Activated CD4-positive, alpha-beta T cell treated with anti-CD3 and anti-CD28 coated beads, Interleukin-2, amount 50 U/mL, for 48 hours (primary cell): ENCODE measurements around the gene SRL.
"Not testable (repeated sequence)": the region's sequence is repeated elsewhere in the genome, so short reads cannot be mapped to it uniquely, and the experiment has no call there.

Experiments
- DNase-seq, 2 experiments: peaks; one replicate each; pipeline ENCODE4 v3.0.0-alpha.2; 2020

Gene SRL

DNA sequence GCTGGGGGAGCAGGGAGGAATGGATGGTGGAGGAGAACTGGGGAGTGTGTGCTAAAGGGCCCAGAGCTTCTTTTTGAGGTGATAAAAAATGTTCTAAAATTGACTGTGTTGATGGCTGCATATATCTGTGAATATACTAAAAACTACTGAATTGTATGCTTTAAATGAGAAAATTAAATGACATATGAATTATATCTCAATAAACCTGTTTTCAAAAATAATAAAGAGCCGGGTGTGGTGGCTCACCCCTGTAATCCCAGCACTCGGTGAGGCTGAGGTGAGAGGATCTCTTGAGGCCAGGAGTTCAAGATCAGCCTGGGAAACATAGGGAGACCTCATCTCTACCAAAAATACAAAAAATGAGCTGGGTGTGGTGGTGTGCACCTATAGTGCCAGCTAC is 16.8 kb downstream of the SRL start:
- no peak for DNase-seq

DNA sequence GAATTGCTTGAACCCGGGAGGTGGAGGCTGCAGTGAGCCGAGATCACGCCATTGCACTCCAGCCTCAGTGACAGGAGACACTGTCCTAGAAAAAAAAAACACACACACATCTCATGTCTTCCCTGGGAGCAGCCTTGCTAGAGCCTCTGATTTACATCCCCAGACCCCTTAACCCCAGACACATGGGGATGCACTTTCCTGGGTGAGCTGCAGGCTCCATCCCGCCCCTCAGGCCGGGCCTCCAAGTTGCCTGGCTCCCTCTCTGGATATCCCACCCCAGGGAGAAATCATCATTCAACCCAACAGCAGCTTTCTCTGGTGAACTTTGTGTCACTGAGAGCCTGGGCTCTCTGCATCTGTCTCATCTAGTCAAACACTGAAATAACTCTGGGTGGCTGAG is 21.5 kb downstream of the SRL start:
- no peak for DNase-seq

DNA sequence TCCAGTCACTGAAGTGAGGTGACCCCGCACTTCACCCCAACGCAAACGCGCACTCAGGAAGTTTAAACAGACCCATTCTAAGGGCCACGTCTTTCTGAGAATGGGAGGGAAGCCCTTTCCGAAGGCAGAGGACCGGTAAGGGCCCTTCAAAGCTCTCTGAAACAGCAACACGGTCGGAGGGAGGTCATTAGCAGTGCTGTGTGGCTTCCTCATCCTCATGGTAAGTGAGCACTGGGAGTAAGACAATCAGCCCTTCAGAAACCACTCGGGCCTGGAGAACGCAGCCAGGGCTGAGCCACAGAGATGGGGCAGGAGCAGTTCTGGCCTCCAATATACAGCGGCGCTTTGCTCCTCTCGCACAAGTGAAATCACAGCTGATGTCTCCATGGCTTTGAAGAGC is 23.7 kb downstream of the SRL start:
- no peak for DNase-seq

DNA sequence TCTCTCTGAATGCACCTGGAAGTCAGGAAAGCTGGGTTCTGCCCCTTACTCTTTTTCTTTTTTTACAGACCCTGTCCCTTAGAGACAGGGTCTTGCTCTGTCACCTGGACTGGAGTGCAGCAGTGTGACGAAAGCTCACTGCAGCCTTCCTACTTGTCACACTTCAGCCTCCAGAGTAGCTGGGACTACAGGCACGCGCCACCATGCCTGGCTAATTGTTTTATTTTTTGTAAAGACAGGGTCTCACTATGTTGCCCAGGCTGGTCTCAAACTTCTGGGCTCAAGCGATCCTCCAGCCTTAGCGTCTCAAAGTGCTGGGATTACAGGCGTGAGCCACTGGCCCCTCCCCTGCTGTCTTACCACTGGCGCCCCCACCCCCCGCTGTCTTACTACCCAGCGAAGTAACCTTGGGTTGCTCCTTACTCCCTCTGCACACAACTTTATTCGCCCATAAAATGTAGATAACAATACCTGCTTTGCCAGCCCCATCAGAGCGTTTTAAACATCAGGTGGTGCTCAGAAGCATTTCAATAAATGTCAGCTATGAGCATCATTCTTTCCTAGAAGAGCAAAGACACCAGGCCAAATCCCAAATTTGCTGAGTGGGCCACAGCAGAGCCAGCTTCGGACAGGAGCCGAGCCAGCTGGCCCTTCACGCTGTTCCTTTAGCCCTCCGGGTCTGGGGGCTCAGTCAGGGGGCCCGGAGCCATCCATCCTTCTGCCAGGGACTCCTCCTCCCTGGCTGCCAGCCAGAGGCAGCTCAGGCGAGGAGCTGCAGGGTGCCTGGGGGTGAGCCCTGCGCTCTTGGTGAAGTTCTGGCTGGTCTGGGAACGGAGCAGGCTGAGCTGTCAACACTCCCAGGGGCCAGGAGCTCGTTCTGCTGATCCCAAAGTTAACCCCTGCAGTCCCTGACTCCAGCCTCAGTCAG is 24.4 kb downstream of the SRL start:
- no peak for DNase-seq

DNA sequence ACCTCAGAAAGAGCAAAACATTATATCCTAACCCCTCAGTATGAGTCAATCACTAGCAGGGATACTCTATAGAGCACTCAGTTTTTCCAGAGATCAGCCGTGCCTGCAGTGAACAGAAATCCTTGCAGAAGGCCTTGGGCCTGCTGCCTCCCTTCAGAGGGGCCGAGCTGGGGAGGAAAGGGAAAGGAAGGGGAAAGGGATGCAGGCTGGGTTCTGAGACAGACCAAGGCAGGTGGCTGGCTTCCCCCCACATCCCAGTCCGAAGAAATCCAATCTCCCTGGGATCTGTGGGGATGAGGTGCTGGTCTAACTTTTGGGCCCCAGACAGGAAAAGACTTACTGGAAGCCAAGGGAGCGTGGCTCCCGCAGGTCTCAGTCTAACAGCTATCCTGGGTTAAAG is 25.3 kb downstream of the SRL start:
- no peak for DNase-seq

DNA sequence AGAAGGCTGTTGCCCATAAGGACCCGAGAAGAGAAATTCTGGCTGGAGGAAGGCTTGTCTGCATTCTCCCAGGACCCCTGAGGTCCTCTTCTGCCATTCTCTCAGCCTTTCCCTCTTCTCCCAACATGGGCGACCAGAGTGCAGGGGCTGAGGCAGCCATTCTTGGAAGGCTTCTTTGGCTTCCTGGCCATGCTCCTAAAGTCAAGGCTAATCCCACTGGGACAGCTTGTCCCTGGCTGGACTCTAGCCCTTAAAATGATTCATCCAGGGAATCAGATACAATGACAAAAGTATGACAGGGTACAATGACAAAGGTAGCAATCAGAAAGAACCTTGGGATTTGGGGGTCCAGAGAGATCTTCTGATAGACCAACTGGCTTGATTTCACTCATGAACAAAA is 26.8 kb downstream of the SRL start:
- no peak for DNase-seq

DNA sequence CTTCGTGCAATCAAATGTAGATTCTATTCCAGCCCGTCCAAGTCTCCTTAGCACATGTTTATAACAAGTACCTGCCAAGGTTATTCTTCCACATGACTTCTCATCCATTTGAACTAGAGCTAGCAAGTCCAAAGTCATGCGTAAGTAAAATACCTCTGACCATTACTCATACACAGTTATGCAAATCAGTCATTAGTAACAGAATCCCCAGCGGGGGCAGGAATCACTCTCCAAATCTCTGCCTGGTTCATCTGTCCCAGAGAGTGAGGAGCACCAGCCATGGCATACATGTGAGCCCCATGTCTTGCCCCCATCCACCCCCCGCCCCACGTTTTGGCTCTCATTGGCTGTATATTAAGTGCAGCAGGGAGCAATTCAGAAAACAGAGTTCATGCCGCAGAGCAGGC is 27.7 kb downstream of the SRL start:
- no peak for DNase-seq

DNA sequence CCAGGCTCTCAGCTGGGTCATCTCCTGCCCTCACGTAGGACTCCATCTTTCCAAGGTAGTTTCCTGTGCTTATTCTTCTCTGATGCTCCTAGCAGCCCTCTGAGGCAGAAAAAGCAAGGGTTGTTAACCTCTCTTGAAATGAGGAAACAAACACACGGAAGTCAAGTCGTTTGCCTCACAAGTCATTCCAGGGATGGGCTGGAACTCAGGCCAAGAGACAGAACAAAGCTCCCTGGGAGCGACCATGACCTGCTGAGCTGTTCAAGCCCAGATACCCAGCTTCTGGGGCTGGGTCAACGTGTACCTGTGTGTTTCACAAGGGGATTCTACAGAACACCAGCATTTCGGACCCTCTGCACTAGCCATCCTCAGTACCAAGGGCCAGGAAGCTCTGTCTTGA is 28.1 kb downstream of the SRL start:
- no peak for DNase-seq

DNA sequence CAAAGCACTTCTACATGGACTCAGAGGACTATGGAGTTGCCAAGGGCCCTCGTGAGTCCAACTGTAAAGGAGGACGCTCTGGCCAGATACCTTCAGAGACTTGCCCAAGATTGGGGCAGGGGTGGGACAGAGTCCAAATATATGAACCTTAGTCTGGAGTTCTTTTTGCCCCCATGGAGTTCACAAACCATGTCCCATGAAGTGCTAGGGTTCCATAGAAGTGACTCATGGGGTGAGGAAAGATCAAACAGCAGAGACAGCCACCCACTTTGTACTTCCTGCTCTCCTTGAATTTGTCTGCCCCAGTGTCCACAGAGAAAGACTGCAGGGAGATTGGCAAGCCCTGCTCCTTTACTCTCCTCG is 29.0 kb downstream of the SRL start:
- DNase-seq: no peak

DNA sequence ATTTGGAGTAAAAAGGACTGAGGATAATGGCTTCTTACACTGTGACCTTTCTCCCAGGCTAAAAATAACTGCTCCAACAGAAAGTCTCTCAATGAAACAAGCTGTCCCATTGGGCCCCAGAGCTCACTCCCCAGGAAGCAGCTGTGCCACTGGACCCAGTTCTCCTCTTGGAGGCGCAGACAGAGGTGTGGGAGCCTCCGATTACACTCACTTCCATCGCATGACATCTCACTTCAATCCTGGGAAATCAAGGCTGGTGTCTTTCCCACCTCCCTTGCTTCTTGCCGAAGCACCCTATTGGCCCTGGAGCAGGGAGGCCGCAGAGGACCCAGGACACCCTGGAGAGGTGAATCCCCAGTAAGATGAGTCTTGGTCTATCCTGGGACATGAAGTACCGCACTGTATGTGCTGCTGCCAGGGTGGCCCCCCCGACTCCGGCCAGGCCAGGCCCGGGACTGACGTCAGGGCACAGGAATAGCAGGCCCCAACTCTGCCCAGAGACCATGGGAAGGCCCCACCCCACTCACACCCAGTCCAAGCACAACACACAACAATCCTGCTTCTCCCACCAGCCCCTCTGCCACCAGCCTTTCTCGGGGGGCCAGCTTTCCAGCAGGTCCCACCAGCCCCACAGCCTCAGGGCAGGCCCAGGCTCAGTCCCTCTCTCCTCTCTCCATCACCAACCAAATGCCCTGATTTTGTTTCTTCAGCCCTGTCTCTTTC is 29.5 kb downstream of the SRL start:
- no peak for DNase-seq

DNA sequence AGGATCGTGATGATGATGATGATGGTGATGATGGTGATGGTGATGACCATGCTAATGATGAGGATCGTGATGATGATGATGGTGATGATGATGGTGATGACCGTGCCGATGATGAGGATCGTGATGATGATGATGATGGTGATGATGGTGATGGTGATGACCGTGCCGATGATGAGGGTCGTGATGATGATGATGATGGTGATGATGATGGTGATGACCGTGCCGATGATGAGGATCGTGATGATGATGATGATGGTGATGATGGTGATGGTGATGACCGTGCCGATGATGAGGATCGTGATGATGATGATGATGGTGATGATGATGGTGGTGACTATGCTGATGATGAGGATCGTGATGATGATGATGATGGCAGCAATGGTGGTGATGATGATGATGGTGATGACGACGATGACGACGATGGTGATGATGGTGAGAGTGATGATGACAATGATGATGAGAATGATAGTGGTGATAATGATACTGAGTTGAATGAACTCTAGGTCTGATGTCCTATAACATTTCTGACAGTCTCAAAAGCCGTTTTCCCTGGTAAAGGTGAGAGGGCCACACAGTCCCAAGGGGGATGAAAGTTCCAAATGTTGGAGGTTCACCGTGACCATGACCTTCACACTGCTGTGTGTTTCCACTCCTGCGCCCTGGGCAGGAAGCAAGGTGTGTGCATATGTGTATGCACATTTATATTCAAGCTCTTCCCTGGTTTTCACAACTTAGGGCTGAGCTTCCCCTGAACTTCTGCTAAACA is 30.3 kb downstream of the SRL start:
- not testable (repeated sequence) for DNase-seq

DNA sequence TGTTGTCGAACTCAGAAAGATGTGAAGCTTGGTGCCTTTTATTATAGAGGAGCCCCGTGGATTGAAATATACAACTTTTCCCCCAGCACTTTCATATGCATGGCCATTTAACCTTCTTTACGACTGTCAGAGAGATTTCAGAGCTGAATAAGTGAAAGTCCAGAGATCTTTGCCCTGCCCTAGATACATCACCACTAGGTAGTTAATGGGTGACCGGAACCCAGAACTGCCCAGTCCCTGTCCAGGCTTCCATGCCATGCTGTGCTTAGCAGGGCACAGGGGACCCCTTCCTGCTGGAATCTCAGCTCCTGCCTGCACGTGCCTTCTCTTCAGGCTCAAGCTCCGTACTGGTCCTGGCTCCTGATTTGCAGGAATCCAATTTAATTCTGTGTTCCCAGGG is 32.2 kb downstream of the SRL start:
- DNase-seq: no peak

DNA sequence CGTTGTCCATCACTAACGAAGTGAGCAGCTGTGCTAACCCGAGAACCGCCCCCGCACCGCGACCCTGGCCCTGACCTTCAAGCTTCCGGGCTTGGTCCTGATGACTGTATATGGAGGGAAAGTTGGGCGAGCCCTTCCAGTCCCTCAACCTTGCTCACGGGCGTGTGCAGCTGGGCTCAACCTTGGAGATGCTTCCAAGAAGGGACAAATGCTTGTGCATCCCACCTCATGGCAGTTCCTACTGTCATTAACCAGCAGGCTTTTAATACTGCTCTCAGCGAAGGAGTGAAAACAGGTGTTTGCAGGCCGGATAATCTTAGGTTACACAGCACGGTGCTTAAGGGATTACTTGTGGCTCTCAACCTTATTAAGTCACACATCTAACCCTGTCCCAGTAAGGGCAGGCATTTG is 33.5 kb downstream of the SRL start:
- no peak for DNase-seq

DNA sequence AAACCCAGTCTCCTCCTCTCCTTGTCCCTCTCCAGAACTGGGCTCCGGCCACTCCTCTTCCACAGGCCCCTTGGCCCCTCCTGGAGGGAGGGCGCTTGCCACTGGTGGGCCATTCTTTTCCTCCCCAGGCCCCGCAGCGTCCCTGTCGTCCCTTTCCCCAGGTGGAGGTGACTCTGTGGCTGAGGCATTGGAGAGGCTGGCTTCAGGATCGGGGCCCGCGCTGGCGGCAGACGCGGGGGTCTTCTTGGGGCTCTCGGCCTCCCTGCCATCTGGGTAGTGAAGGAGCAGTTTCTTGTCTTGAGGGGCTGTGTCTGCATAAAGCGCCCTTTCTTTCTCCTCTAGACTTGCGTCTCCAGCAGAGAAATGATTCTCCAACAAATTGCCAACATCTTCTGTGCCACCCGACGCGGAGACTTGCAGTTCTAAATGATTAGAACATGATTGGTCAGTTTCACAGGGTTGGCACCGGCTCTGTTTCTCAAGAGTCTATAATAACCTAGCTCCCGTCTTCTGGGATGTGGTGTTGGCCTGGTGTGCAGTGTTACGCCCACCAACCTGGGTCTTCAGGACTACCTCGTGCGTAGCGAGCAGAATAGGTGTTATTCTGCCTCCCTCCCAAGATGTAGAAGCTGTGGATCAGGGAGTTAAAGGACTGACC is 34.1 kb downstream of the SRL start:
- no peak for DNase-seq

DNA sequence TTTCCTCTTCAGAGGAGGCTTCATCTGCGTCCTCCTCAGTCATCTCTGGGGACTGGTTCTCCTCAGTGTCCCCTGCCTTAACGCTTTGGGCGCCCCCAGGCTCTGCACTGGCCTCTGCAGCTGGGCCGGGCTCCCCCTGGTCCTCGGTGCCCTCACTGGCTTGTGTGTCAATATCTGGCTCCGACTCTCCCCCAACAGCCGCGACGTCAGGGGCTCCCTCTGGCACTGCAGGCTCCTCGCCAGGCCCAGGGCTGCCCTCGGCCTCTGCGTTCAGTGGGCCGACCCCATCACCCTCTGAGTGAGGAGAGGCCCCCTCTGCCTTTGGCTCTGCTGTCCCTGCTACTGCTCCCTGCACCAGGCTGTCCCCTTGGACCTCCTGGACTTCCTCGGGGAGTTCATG is 34.7 kb downstream of the SRL start:
- DNase-seq: no peak

DNA sequence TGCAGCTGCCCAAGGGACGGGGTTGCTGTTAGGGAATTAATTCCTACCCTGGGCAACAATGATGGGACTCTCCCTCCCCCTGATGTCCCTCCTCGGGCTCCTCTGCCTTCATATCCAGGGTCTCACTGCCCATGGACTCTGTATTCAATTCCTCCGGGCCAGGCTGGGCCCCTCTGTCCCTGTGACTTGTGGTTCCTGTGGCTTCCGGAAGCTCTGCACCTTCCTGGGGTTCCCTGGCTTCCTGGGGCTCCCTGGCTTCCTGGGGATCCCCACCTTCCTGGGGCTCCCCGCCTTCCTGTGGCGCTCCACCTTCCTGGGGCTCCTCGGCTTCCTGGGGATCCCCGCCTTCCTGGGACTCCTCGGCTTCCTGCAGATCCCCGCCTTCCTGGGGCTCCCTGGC is 35.2 kb downstream of the SRL start:
- no peak for DNase-seq

DNA sequence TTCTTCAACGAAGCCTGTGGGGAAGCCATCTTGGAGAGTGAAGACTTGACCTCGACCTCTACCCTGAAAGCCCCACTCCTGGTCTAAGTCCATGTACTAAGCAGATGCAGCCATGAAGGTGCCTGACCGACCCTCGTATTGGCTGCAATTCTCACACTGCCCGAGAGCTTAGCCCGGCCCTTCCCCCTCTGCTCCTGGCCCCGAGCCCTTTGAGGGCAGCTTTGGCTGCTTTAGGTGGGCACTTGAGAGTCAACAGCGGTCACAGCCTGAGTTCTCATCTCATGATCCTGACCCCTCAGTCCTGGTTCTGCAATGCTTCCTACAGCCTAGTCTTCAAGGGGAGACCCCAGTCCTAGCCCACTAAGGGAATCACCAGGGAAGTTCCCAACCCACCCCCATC is 35.9 kb downstream of the SRL start:
- no peak for DNase-seq

DNA sequence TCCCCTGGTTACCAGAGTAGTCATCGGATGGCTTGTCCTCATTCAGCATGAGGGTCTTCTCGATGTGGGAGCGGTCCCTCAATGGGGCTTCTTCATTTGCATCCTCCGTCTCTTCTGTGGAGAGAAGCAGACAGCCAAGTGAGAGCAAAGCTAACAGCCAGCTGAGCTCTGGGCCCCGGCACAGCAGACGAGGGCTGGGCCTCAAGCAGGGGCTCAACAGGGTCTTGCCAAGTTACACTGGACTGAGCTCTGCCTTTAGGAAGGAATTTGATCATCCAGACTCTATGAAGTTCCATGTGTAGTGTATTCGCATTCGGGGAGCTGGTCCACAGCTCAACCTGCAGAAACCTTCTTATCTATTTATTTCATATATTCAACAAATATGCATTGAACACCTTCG is 37.4 kb downstream of the SRL start:
- DNase-seq: no peak

DNA sequence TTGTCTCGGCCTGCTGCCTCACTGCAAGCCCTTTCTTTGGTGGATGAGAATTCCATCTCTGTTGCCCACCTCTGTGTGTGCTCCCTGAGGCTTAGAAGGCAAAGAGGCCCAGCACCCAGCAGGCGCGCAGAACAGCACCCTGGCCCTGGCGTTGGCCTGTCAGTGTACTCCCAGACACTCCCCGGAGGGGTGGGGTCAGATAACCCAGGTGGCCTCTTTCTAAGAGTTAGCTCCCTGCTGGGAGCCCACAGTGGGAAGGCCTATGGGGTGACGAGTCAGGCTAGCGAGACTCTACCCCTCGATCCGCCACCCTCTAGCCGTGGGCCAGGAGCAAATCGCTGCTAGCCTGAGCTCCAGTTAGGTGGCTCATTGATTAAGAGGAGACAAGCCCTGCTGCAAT is 38.1 kb downstream of the SRL start:
- no peak for DNase-seq

DNA sequence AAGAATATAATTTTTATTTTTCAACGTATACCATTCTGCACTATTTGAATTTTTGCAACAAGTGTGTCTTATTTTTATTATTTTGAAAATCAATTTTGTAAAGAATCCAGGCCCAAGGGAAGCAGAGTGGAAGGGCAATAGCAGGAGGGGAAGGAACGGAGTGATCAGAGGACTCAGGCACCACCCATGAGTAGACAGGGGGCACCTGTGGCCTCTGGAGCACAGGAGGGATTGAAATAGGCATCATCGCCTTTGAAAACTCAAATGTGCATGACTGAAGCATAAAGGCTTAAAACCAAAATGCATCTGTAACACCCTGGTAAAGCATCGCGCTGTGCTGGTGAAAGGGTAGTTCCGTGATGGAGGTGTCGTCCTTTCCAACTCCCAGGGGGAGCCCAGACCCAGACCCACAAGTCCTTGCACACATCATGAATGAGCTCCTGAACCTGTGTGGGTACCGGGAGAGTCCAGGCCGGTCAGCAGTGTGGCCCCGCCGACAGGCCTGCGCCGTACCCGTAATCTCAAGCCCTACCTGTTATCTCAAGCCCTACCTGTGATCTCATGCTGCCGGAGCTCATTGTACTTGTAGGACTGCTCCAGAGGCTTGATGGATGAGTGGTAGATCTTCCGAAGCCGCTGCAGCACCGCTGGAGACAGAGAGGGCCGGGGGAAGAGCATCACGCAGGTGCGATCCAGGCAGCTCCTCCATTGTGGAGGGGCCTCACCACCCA is 39.1 kb downstream of the SRL start:
- no peak for DNase-seq

DNA sequence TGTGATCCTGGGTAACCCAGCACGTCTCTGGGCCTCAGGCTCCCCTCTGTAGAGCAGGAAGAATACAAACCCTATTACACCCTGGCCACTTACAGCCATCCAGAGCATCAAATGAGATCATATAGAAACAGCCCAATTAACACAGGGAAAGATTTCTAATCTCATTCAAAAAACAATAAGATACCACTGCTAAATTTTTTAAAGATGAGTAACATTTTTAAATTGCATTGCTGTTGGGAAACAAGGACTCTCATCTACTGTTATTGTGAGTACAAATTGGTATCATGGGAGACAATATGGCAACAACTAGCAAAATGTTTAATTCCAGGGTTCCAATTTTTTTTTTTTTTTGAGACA is 41.1 kb downstream of the SRL start:
- DNase-seq: no peak

DNA sequence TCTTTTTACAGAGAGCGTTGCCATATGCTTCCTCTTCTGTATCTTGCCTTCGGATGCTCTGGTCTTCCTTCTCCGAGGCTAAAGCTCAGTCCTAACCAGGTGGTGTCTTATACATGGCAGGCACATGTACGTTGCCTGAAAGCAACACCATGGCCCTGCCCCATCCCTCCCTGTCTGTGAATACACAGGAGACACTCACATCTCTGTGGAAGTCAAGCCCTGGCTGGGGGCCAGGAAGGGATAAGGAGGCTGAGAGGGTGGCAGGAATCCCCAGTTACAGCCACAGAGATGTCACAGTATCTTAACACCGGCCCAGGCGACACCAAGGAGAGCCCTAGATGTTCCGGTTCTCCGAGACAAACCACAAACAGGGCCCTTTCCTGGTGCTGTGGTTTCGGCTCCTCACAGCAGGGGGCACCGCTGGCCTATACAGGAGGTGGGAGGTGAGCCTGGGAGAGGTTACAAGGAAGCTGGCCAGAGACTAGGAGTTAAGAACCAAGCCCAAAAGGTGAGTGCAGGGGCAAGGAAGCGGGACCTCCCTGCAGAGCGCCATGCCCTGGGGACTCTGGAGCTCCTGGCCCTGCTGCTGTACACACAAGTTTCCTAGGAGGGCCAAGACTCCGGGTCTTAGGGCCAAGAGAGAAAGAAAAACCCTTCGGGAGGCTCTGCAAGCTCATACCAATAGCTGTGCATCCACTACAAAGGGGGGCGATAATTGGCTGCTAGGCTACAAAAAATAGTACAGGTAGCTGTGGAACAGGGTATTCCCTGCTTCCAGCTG is 41.7 kb downstream of the SRL start:
- DNase-seq: peak; percentile 33 to 36
